DOHH2 (cell line): ENCODE data around the gene SHB.

Source experiments
- CTCF ChIP-seq: fragments of 200-600 bp; sonication (generic); IDR thresholded peaks from one replicate; pipeline ENCODE4 v1.5.1; 2014; ENCODE audit warnings: antibody characterized with exemption, mild to moderate bottlenecking, low read depth, low read length; ENCODE audit not compliant: poor library complexity, severe bottlenecking
- EZH2phosphoT487 ChIP-seq: fragments of 200-600 bp; sonication (generic); IDR thresholded peaks from 2 replicates; pipeline ENCODE4 v1.6.1; 2017; ENCODE audit warnings: borderline replicate concordance, mild to moderate bottlenecking, antibody characterized with exemption, low read length, moderate library complexity, mixed read lengths

GRCh38 chr9:38064842-38065368, 4.1 kb downstream of the SHB start:
- TF ChIP-seq CTCF (no peak), EZH2phosphoT487 (no peak)
